SIG-M5 treated with dmso at 0.1 percent for 504 hours (cell line): Measurements from ENCODE around the gene C1orf115.
"Not testable (repeated sequence)": the region's sequence is repeated elsewhere in the genome, so short reads cannot be mapped to it uniquely, and the experiment has no call there.

Experiments
- DNase-seq: peaks from one replicate; lab custom pipeline; 2025; ENCODE audit not compliant: unreplicated experiment; lab: John Stamatoyannopoulos, UW

Gene C1orf115

DNA sequence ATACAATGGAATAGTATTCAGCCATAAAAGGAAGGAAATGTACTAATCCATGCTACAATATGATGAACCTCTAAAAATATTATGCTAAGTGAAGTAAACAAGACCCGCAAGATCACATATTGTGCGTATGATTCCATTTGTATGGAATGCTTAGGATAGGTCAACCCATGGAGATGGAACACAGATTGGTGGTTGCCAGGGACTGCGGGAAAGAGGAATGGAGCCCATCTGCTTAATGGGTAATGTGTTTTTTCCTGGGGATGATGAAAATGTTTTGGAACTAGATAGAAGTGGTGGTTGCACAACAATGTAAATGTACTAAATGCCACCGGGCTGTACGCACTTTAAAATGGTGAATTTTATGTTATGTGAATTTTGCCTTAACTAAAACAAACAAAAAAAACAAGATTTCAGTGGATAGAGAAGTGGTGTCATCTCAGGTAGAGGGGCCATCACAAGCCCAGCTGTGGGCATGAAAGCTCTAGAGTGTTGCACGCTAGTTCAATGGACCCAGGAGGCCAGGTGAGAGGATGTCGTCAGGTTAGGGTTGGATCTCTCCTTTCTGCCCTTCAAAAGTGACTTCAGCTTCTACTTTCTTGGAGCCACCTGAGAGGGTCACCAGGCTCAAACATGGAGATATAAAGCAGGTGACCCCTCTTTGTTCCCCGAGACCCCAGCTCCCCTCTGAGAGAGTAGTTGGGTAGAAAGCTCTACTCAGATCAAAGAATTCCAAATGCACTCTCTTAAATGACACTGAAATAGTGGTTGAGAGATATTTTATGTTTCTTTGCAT, 2.5 kb downstream of the C1orf115 start:
- no peak for DNase-seq

DNA sequence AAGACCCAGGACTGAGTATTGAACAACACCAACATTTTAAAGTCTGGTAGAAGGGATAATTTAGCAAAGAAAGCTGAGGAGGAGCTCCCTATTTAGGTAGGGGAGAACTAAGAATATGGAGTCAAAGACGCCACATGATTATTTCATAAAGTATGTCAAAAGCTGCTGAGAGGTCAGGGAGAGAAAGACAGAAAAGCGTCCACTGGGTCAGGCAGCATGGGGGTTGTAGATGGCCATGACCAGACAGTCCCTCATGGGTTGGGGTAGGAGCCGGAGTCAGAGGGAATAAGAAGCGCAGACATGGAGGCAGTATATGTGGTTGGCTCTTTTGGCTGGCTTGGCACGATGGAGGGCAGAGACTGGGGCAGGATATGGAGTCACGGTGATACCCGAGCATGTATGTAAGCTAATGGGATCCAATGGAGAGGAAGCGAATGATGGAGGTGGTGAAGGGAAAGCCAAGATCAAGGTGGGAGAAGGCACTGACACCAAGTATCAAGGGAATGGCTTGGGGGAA, 4.8 kb downstream of the C1orf115 start:
- DNase-seq: no peak

DNA sequence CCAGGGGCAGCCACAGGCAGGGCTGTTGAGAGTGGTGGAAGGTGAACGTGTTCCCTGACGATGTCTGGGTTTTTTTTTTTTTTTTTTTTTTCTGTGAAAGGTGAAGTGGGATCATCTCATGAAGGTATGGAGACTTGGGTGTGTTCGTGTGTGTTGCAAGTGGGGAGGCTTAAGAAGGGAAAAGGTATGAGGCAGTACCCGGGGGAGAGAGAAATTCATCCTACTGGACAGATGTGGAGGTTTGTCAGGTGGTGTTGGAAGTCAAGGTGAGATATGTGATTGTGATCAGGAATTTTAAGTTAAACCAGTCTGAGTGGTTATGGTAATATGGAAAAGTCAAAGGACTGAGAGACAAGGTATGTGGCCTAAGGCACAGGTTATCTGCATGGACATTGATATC, 5.3 kb downstream of the C1orf115 start:
- no peak for DNase-seq

DNA sequence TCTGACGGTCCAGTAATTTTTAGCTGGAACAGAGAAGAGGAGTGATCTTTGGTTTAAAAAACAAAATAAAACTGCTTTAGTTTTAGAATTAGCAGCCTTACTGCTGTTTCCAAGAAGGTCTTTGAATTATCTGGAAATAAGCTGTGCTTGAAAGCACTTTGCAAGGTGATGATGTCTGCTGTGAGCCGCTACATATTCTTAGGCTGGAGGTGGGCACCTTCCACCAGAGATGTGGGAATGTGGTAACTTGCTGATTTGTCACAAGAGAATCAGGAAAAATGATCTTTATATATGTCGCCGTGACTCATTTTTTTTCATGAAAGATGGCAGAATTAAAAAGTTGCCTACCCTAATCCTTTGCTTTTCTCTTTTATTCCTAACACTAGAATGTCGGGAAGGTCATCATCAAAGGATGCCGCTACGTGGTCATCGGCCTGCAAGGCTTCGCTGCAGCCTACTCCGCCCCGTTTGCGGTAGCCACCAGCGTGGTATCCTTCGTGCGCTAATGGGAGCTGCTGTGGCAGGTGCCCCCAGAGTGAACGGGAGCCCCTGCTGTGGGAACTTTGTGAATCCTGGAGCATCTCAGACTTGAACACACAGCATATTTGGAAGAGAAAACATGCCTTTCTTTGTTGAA, 6.2 kb downstream of the C1orf115 start:
- DNase-seq: no peak

DNA sequence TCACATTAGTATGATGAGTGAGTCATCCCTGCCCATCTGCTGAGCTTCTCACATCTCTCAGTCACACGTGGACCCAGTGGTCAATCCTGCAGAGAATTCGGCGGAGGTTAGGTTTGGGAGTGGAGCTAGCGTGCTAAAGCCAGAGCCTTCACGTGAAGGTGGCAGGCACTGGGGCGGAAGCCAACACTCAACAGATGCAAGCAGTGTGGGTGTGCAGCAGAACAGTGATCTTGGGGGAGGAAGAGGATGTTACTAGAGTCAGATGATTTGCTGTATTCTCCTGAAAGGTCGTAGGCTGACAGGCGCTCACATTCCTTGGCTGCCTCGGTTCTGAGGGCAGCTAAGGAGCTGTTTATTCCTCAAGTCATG, 6.7 kb downstream of the C1orf115 start:
- DNase-seq: no peak

DNA sequence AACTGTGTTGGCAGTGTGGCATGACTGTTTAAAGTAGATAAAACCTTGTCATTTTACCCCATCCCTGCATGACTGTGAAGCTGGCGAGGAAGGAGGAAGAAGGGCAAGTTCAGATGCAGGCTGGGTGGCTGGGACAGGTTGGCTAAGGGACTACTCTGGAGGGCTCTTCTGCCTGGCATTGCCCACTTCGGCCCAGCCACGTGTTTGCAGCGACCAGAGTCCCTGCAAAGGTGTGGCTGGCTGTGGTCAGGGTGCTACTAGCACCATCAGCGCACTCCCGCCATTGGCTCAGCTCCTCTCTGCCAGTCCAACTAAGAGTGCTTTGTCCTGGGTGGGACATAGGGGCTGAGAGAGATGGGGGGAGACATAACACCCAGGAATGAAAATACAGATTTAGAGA, 7.2 kb downstream of the C1orf115 start:
- no peak for DNase-seq

DNA sequence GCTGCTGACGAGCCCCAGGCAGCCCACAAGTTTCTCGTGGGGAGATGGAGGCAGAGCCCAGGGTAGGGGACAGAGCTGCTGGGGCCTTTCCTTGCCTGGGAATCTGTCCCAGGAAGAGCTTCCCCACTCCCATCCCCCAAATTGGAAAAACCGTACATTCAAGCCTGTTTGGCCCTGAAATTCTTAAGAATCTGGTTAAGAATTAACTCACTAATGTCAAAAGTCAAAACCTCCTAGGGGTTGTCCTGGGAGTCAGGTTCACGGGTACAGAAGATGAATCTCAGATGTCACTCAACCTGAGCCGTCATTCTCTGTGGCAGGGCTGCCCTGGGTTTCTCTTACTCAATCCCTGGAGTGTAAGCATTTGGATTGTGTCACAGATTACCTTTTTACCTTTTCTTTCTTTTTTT, 8.4 kb downstream of the C1orf115 start:
- no peak for DNase-seq

DNA sequence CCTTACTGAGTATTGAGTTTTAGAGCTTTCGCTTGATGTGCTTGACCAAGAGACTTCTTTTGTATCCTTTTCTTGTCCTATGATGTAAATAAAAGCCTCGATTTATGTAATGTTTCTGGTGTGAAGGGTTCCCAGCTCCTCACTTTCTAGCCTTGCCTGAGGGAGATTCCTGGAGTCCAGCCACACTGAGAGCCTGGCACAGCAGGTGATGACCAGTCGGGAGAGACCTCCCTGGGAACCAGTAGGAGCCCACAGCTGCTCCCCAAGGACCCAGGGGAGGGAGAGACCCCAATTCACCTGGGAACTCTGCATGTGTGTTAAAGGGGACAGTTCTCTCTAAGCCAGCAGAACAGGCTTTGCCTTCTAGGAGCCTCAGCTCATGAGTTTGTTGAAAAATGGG, 8.9 kb downstream of the C1orf115 start:
- DNase-seq: no peak

DNA sequence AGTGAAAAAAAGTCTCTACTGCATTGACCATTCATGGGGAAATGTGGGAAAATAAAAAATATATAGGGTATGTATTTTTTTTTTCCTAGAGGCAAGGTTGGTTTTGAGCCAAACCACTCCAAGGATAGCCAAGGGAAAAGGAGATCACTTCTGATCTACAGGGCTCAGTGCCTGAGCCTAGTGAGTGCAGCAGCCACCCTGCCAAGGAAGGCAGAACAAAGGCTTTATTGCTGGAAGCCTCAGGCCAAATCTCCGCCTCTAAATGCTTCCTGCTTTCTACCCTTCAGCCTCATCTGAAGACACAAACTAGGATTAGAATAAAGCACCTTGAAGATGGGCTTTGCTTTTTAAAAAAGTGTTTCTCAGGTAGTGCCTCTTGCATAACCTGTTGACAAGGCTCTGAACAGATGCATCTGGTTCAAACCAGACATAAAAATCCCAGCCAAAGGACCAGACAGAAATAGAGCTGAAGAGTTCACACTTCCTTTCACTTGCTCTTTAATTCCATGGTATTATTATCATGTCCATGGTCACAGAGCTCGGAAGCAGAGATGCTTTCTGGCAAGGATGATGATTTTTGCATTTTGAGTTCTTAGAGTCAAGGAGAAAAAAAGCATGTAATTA, 10.5 kb downstream of the C1orf115 start:
- peak; percentile 16 for DNase-seq

DNA sequence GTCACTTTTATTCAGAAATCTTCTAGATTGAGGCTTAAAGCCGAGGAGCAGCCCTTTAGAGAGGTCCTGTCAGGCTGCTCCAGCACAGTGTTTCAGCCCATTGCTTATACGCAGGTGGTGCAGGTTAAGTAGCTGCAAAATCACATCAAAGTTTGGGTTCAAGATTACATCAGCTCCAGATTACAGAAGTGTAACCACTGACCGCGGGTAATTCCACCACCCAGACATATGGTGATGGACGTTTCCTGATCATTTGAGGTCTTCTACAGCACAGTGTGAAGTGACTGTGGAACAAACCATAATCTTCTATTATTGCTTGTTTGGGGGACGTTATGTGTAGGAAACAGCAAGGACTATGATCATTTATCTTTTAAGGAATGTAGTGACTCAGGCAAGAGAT, 11.8 kb downstream of the C1orf115 start:
- no peak for DNase-seq

DNA sequence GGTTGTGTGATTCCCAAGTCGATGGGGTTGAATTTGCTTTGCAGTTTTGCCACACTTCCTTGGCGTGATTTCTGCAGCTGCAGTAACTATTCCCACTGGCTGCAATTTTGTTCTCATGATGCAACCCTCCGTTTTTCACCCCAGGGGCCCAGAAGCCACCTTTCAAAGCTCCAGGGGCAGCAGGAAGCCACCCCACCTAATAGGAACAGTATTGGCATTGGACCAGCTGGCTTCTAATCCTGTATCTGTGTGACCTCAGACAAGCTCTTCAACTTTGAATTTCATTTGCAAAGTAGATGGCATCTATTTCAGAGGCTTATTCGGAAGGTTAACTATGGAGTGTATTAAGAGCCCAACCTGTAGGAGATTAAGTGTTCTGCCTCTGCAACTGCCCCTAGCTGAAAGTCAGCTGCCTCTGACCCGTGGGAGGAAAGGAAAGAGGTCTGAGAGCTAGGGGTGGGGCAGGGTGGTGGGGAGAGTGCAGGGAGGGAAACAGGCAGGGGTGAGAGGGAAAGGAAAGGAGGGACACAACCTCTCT, 12.6 kb downstream of the C1orf115 start:
- DNase-seq: no peak

DNA sequence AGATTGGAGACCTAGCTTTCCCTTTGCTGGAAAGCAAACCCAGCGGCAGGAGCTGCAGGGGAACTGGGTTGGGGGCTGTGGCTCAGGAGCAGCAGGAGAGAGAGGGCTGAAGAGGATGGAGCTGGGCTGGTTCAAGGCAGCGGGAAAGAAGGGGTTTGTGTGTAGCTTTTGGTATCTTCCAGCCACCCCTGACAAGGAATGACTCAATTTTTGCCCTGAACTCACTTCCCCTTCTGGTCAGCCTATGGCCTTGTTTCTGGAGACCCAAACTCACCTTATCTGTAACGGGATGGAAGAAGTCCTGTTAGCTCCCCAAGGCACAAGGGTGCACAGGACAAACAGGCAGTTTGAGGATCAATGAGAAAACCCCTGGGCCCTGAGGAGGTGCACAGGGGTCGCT, 13.1 kb downstream of the C1orf115 start:
- no peak for DNase-seq

DNA sequence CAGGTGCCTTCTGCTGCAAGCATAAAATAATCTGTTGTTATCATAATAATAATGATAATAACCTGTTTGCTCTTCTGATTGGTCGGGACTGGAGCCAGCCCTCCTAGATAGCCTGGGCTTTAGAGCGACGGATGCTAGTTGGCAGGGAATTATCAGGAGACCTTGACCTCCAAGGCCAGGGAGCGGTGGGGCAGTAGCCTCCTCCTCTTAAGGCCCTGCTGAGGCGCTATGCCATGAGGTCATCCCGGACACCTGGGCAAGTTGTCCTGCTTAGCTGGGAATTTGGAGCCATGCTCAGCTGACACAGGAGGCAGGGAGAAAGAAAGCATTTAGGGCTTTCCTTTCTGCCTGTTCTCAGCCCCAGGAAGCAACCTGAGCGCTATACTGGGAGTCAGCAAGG, 15.6 kb downstream of the C1orf115 start:
- DNase-seq: no peak

DNA sequence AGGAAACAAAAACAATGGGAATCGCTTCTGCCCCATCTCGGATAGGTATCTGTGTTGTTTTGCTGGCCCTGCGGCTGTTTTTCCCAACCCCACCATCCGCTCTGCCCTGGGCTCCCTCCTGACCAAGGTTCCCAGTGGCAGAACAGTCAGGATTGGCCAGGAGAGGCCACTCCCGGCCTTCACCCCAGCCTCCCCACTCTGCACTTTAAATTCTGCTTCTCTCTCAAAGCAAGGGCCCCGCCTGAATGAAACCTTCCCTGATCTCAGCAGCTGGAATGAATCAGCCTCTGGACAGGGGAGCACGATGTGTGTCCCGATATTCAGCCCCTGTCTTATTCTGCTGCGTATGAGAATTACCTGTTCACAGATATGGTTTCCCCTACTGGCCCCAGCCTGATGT, 16.3 kb downstream of the C1orf115 start:
- DNase-seq: no peak

DNA sequence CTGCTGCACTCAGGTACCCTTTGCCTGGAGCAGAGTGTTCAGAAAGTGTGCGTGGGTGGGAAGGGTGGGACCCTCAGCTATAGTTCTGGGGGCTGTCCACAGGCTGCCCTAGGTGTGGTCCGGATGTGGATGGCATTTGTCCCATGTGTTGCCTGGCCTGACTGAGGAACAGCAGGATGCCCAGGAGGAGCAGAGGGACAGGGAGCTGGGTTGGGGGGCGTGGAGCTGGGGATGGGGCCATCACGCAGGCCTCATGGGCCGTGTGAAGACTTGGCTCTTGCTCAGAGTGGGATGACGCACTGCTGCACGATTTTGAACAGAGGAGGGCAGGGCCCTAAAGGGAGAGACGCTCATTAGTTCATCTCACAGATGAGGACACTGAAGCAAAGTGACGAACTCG, 17.0 kb downstream of the C1orf115 start:
- no peak for DNase-seq

DNA sequence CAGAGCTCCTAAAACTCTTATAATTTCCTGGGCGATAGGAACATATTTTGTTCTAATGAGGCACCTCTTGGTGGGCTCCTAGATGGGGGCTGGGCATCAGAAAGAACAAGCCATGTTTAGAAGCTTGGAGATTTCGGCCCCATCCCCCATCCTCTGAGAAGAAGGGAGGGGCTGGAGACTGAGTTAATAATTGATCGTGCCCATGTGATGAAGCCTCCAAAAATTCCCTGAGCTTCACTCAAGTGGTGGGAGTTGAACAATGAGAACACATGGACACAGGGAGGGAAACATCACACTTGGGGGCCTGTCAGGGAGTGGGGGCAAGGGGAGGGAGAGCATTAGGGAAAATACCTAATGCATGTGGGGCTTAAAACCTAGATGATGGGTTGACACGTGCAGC, 18.1 kb downstream of the C1orf115 start:
- DNase-seq: no peak

DNA sequence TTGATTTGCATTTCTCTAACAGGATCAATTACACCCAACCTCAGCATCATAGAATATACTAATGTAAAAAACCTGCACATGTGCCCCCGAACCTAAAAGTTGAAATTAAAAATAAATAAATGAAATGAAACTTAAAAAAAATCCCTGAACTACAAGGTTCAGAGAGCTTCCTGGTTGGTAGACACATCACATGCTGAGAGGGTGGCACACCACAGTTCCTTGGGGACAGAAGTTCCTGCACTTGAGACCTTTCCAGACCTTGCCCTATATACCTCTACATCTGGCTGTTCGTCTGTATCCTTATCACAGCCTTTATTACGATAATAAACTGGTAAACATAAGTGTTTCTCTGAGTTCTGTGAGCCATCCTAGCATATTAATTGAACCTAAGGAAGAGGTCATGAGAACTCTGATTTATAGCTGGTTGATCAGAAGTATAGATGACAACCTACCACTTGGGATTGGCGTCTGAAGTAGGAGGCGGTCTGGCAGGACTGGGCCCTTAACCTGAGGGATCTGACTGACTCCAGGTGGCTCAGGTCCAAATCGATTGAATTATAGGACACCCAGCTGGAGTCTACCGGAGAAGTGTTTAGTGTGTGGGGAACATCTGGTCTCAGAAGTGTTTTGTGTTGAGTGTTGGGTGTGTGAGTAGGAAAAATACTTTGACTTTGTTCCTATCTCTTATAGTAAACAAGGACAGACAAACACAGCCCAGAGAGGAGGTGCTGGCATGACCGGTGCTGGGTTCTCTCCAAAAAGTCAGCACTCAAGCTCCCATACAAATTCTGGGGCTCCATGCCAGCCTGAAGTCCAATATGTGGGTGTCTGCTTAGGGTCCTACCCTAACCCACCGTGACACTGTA, 19.0 kb downstream of the C1orf115 start:
- DNase-seq: no peak

DNA sequence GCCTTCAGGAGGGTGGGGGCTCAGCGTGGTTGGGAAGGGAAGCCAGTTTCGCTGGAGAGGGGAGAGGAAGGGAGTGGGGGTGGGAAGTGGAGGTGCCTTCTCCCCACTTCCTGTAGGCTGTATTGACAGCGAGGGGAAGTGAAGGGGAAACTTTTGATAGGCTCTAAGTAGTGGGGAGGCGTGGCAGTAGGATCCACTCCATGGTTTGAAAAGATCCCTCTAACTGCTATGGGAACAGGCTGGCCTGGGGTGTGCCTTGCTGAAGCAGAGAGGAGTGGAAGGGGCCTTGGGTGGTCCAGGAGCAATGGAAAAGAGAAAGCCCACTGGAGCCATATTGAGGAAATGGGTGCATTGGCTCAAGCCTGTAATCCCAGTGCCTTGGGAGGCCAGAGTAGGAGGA, 20.2 kb downstream of the C1orf115 start:
- DNase-seq: no peak

DNA sequence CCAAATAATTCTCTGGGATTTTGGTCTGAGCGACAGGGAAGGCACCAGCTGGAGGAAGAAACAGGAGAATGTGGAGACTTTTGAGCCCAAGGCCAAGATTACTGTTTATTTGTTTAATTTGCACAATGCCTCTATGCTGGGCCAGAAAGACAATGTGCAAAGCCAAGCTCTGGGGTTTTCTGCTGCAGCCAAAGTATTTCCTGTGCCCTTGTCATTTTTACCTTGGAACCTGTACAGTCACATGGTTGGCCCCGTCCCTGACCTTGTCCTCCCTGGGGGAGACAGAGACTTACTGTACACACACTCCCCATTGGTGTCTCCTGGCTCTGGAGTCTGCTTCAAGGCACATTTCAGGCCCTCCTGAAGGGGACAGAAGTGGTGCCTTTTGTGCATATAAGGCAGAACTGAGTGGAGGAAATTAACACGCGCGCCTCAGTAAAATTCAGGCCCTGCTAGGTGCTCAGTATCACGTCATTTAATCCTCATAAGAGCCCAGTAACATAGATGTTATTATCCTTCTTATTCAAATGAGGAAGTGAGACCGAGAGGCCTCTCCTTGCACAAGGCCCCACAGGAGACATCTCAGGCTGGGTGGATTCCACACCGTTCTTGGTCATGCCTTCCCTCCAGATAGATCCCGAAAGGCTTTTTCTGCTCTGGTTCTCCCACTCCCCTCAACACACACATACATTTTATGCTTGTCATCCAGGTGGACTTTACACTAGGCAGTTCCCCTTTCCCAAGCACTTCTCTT, 21.1 kb downstream of the C1orf115 start:
- DNase-seq: peak; percentile 86

DNA sequence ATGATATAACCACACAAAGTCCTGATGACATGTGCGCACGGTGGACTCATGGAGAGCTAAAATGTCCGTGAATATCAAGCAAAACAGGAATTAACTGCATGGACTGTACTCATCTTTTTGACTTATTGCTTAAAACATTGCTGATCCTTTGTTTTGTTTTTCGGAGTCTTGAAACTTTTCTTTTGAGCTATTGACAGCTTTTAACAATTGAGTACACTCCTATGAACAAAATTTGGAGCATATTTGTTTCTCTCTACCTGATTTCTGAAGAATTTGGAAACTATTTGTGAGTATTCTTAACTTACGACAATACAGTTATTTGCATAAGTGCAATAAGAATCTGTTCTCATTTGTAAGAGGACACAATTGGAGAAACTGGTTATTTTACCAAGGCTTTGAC, 25.8 kb downstream of the C1orf115 start:
- DNase-seq: not testable (repeated sequence)
